ENCODE results near the gene CDKN1C.

CDKN1C gene

DNA sequence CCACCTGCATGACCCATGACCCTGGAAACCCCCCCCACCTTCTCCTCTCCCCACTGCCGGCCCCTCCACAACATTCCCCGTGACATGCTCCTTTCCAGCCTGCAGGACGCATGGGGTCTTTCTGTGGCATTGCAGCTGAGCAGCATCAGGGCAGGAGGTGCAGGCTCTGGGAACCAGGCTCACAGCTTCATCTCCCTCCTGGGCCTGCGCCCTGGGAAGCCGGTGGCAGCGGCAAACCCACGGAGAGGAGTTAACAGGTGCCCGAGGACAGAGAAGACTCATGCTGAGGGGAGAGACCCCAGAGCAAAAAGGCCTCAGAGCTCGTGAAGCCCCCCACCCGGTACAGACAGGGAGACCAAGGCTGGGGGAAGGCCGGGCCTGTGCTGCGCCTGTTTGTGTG, 32.2 kb downstream of the CDKN1C start:
- no peak for TF ChIP-seq TCF12 (IDR thresholded peaks at IDR 0.05; ENCODE audit: low read depth)
- TF ChIP-seq TAF1 (IDR thresholded peaks at IDR 0.05; ENCODE audit: low read depth) = no peak
- TF ChIP-seq, protein P1, sequence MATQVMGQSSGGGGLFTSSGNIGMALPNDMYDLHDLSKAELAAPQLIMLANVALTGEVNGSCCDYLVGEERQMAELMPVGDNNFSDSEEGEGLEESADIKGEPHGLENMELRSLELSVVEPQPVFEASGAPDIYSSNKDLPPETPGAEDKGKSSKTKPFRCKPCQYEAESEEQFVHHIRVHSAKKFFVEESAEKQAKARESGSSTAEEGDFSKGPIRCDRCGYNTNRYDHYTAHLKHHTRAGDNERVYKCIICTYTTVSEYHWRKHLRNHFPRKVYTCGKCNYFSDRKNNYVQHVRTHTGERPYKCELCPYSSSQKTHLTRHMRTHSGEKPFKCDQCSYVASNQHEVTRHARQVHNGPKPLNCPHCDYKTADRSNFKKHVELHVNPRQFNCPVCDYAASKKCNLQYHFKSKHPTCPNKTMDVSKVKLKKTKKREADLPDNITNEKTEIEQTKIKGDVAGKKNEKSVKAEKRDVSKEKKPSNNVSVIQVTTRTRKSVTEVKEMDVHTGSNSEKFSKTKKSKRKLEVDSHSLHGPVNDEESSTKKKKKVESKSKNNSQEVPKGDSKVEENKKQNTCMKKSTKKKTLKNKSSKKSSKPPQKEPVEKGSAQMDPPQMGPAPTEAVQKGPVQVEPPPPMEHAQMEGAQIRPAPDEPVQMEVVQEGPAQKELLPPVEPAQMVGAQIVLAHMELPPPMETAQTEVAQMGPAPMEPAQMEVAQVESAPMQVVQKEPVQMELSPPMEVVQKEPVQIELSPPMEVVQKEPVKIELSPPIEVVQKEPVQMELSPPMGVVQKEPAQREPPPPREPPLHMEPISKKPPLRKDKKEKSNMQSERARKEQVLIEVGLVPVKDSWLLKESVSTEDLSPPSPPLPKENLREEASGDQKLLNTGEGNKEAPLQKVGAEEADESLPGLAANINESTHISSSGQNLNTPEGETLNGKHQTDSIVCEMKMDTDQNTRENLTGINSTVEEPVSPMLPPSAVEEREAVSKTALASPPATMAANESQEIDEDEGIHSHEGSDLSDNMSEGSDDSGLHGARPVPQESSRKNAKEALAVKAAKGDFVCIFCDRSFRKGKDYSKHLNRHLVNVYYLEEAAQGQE (IDR thresholded peaks at IDR 0.05; ENCODE audit: low read depth) = no peak
- no peak for TF ChIP-seq YY1 (IDR thresholded peaks at IDR 0.05; ENCODE audit: low read depth)
- no peak for TF ChIP-seq FOXM1 (IDR thresholded peaks at IDR 0.05; ENCODE audit: borderline replicate concordance, low read depth)

DNA sequence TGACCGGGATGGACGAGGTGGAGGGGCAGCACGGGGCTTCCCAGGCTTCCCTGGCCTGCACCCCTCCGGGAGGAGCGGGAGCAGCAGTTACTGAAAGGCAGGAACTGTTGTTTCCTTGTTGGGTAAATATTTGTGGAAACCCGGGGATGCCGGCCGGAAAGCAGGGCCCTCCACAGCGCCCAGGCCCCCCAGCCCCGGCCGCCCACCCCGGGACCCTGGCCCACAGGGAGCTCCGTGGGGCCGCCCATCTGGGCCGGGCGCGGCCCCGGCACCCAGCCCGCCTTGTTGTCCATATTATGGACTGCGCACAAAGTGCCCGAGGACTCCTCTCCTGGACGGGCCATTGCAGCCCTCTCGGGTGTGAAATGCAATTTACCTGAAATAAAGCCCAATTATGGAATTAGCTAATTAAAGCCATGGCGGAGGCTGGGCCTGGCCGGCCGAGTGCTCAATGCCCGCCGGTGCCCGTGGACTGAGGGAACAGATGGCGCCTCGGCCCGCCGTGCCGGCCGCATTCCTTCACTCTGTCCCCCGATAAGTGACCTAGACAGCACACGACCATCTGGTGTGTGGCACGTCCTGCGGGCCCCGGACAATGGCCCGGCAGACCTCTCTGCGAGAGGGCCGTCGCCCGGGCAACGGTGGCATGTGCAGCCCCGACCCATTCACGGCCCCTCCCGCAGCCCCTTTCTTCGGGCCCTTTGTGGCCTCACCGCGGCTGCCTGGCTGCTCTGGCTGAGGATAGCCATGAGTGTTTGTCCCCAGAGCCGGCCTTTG, 35.4 kb downstream of the CDKN1C start:
- no peak for TF ChIP-seq EGR1 (IDR thresholded peaks at IDR 0.05)
- TF ChIP-seq, protein P2, sequence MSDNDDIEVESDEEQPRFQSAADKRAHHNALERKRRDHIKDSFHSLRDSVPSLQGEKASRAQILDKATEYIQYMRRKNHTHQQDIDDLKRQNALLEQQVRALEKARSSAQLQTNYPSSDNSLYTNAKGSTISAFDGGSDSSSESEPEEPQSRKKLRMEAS (IDR thresholded peaks at IDR 0.05) = no peak
- no peak for TF ChIP-seq YY1 (IDR thresholded peaks at IDR 0.05; ENCODE audit: low read depth)
- TF ChIP-seq CREB1 (IDR thresholded peaks at IDR 0.05; ENCODE audit: low read depth) = no peak
- no peak for TF ChIP-seq NFIC (IDR thresholded peaks at IDR 0.05)
- no peak for TF ChIP-seq CEBPB (IDR thresholded peaks at IDR 0.05)
- TF ChIP-seq, protein P1 (IDR thresholded peaks at IDR 0.05; ENCODE audit: low read depth) = no peak
- no peak for TF ChIP-seq TCF12 (IDR thresholded peaks at IDR 0.05; ENCODE audit: low read depth)
- TF ChIP-seq ZBTB7A (IDR thresholded peaks at IDR 0.05; ENCODE audit: low read depth) = no peak
- no peak for TF ChIP-seq RAD21 (IDR thresholded peaks at IDR 0.05; ENCODE audit: low read depth)
- no peak for TF ChIP-seq TEAD4 (IDR thresholded peaks at IDR 0.05)
- no peak for TF ChIP-seq TAF1 (IDR thresholded peaks at IDR 0.05; ENCODE audit: low read depth)
- no peak for TF ChIP-seq FOXM1 (IDR thresholded peaks at IDR 0.05; ENCODE audit: borderline replicate concordance, low read depth)
- TF ChIP-seq, protein P3, sequence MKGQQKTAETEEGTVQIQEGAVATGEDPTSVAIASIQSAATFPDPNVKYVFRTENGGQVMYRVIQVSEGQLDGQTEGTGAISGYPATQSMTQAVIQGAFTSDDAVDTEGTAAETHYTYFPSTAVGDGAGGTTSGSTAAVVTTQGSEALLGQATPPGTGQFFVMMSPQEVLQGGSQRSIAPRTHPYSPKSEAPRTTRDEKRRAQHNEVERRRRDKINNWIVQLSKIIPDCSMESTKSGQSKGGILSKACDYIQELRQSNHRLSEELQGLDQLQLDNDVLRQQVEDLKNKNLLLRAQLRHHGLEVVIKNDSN (IDR thresholded peaks at IDR 0.05) = no peak
- no peak for TF ChIP-seq EP300 (IDR thresholded peaks at IDR 0.05; ENCODE audit: borderline replicate concordance)

DNA sequence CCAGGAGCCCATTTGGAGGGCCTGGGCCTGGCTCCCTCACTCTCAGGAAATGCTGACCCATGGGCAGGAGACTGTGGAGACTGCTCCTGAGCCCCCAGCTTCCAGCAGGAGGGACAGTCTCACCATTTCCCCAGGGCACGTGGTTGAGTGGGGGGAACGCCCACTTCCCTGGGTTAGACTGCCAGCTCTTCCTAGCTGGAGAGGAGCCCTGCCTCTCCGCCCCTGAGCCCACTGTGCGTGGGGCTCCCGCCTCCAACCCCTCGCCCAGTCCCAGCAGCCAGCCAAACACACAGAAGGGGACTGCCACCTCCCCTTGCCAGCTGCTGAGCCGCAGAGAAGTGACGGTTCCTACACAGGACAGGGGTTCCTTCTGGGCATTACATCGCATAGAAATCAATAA, 37.1 kb downstream of the CDKN1C start:
- no peak for TF ChIP-seq CEBPB (IDR thresholded peaks at IDR 0.05)

DNA sequence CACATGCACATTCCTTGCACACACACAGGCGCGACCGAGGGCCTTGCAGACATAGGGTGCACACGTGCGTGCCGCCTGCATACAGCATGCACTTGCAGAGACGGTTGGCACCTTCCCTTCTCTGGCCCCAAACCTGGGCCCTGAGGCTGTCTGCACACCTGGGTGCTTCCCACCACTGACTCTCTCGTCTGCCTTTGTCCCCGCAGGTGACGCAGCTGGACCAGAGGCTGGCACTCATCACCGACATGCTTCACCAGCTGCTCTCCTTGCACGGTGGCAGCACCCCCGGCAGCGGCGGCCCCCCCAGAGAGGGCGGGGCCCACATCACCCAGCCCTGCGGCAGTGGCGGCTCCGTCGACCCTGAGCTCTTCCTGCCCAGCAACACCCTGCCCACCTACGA, 38.0 kb downstream of the CDKN1C start:
- TF ChIP-seq ZBTB7A (IDR thresholded peaks at IDR 0.05; ENCODE audit: low read depth) = no peak
- TF ChIP-seq, protein P2 (IDR thresholded peaks at IDR 0.05) = no peak; the same call in 1 of the 2 replicates
- TF ChIP-seq, protein P1 (IDR thresholded peaks at IDR 0.05; ENCODE audit: low read depth) = no peak
- TF ChIP-seq TEAD4 (IDR thresholded peaks at IDR 0.05) = no peak

DNA sequence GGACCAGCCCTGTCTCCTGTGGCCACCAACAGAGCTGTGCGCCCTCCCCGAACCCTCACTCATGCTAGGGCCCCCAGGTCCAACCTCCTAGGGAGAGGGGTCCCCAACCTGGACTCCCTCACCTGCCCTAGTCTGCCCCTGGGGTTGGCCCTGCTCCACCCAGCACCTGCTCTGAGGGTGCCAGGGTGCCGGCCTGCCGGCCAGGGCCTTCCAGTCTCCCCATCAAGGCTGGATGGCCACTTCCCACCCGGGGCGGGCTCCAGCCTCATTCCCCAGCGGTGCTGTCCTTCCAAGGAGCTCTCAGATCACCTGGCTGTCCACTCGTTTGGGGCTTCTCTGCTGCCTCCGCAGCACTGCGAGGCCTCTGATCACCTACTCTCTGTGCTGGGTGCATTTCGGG, 39.1 kb downstream of the CDKN1C start:
- TF ChIP-seq TCF12 (IDR thresholded peaks at IDR 0.05; ENCODE audit: low read depth) = no peak

DNA sequence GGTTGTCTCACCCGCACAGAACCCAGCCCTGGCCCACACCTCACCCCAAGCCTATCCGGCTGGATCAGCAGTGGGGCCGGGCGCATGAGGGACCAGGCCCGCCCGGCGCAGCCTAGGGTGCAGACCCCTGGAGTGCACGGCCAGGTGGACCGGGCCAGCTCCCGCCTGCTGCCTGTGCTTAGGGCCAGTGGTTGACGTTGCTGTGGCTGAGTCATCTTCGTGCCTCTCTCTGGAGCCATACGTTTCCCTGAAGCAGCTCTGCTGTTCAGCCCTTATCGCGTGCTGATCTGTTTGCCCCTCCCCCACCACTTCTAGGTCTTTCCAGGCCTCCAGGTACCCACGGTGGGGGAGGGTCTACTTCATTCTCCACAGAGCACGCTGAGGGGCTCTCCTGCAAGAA, 39.5 kb downstream of the CDKN1C start:
- TF ChIP-seq ZBTB7A (IDR thresholded peaks at IDR 0.05; ENCODE audit: low read depth) = no peak
- TF ChIP-seq, protein P3 (IDR thresholded peaks at IDR 0.05) = no peak
- TF ChIP-seq EGR1 (IDR thresholded peaks at IDR 0.05) = no peak
- TF ChIP-seq RAD21 (IDR thresholded peaks at IDR 0.05; ENCODE audit: low read depth) = no peak
- no peak for TF ChIP-seq TEAD4 (IDR thresholded peaks at IDR 0.05)
- TF ChIP-seq, protein P1 (IDR thresholded peaks at IDR 0.05; ENCODE audit: low read depth) = no peak
- TF ChIP-seq TAF1 (IDR thresholded peaks at IDR 0.05; ENCODE audit: low read depth) = no peak
- no peak for TF ChIP-seq CEBPB (IDR thresholded peaks at IDR 0.05)
- TF ChIP-seq YY1 (IDR thresholded peaks at IDR 0.05; ENCODE audit: low read depth) = no peak
- no peak for TF ChIP-seq CREB1 (IDR thresholded peaks at IDR 0.05; ENCODE audit: low read depth)
- TF ChIP-seq NFIC (IDR thresholded peaks at IDR 0.05) = no peak
- no peak for TF ChIP-seq EP300 (IDR thresholded peaks at IDR 0.05; ENCODE audit: borderline replicate concordance)
- no peak for TF ChIP-seq TCF12 (IDR thresholded peaks at IDR 0.05; ENCODE audit: low read depth)
- TF ChIP-seq FOXM1 (IDR thresholded peaks at IDR 0.05; ENCODE audit: borderline replicate concordance, low read depth) = no peak
- TF ChIP-seq, protein P2 (IDR thresholded peaks at IDR 0.05) = no peak
